Measurements from ENCODE around the gene CDH23.

Gene CDH23

GRCh38 chr10:71569775-71570588, 173.3 kb downstream of the CDH23 start:
- DNase-seq = no peak

GRCh38 chr10:71571460-71572175, 174.9 kb downstream of the CDH23 start:
- no peak for DNase-seq

GRCh38 chr10:71572962-71573361, 176.2 kb downstream of the CDH23 start:
- no peak for DNase-seq

- DNase-seq = no peak
Observed at GRCh38 chr10:71573562-71574518, 177.1 kb downstream of the CDH23 start.

GRCh38 chr10:71575451-71575850, 178.7 kb downstream of the CDH23 start:
- DNase-seq = no peak

- DNase-seq = no peak
Observed at GRCh38 chr10:71575934-71576801, 179.4 kb downstream of the CDH23 start.

GRCh38 chr10:71576842-71577241, 180.1 kb downstream of the CDH23 start:
- no peak for DNase-seq

GRCh38 chr10:71577345-71577744, 180.6 kb downstream of the CDH23 start:
- no peak for DNase-seq

- no peak for DNase-seq
Observed at GRCh38 chr10:71578069-71578468, 181.3 kb downstream of the CDH23 start.

- no peak for DNase-seq
Observed at GRCh38 chr10:71579668-71580067, 182.9 kb downstream of the CDH23 start.

GRCh38 chr10:71580415-71580814, 183.7 kb downstream of the CDH23 start:
- DNase-seq = no peak

- no peak for DNase-seq
Observed at GRCh38 chr10:71580926-71581325, 184.2 kb downstream of the CDH23 start.

- DNase-seq = no peak
Observed at GRCh38 chr10:71581376-71581775, 184.7 kb downstream of the CDH23 start.

- no peak for DNase-seq
Observed at GRCh38 chr10:71582019-71582418, 185.3 kb downstream of the CDH23 start.

- DNase-seq = no peak
Observed at GRCh38 chr10:71582506-71583475, 186.1 kb downstream of the CDH23 start.

GRCh38 chr10:71584461-71584860, 187.7 kb downstream of the CDH23 start:
- no peak for DNase-seq

- no peak for DNase-seq
Observed at GRCh38 chr10:71584902-71585563, 188.3 kb downstream of the CDH23 start.

GRCh38 chr10:71585564-71586290, 189.0 kb downstream of the CDH23 start:
- DNase-seq = no peak

- no peak for DNase-seq
Observed at GRCh38 chr10:71587941-71588573, 191.3 kb downstream of the CDH23 start.

Measured in T1000 (cell line).